ENCODE results near the gene PCBD2. TPM values are rescaled to one million over a fixed set of nuclear protein-coding genes. Genes with fewer than 3 reads are reported as not detected.
"Not testable (repeated sequence)": the region's sequence is repeated elsewhere in the genome, so short reads cannot be mapped to it uniquely, and the experiment has no call there.

The PCBD2 gene
- total and polyA plus RNA-seq, 7 donors, result 4.2 to 10.8 (median 7.8) TPM

DNA sequence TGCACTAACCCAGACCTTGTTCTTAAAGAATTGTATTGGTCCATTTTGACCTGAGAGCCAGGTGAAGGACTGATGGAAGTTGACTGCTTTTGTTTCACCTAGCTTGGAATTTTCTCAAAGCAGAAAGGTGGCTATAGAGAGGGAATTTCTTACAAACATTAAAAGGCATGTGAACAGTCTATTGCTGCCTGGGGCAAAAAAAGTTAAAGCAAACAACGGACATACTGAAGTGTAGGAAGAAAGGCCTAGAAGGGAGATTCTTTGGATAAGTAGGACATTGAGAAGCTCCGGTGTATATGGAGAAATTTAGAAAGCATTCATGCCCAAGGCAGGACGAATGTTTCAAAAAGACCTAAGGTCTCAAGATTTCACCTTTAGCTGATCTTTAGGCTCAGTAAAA lies 74.5 kb downstream of the PCBD2 start:
- WGBS, 2 donors, result 93 to 94% methylated on average over 3 of the region's 3 CpGs

DNA sequence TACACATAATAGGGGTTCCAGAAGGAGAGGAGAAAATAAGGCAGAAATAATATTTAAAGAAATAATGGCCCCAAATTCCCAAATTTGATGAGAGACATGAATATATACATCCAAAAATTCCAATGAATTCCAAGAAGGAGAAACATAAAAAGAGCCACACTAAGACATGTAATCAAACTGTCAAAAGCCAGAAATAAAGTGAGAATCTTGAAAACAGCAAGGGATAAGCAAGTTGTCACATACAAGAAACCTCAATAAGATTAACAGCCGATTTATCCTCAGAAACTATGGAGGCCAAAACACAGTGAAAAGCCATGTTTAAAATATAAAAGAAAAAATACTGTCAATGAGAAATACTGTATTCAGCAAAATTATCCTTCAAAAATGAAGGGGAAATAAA lies 77.3 kb downstream of the PCBD2 start:
- intact Hi-C loops (cut with DNase I), result no loop called here
- Histone ChIP-seq H3K36me3 (no peaks in the 10 kb centered on the region), H3K9me3 (peaks cover 0 to 15% (median 7%) of the 10 kb centered on the region in 4 donors), H3K27me3 (no peaks in the 10 kb centered on the region), H3K4me3 (no peak overlapping the region), H3K27ac (no peak overlapping the region), H3K4me1 (no peaks in the 10 kb centered on the region)
- TF ChIP-seq EP300 (IDR thresholded peaks at IDR 0.05) (no peak), POLR2AphosphoS5 (IDR thresholded peaks at IDR 0.05) (no peak), POLR2A (IDR thresholded peaks at IDR 0.05) (no peak)
- TF ChIP-seq, protein P1, sequence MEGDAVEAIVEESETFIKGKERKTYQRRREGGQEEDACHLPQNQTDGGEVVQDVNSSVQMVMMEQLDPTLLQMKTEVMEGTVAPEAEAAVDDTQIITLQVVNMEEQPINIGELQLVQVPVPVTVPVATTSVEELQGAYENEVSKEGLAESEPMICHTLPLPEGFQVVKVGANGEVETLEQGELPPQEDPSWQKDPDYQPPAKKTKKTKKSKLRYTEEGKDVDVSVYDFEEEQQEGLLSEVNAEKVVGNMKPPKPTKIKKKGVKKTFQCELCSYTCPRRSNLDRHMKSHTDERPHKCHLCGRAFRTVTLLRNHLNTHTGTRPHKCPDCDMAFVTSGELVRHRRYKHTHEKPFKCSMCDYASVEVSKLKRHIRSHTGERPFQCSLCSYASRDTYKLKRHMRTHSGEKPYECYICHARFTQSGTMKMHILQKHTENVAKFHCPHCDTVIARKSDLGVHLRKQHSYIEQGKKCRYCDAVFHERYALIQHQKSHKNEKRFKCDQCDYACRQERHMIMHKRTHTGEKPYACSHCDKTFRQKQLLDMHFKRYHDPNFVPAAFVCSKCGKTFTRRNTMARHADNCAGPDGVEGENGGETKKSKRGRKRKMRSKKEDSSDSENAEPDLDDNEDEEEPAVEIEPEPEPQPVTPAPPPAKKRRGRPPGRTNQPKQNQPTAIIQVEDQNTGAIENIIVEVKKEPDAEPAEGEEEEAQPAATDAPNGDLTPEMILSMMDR (IDR thresholded peaks at IDR 0.05), result no peak
- DNase-seq, result no peak
- WGBS, 2 donors, result 94 to 97% methylated on average over 1 of the region's 1 CpG

More for the DNA sequence above, 74.5 kb downstream of the PCBD2 start:
- no peak overlapping the region for H3K27ac ChIP-seq
- H3K9me3 ChIP-seq, result peaks cover 0 to 15% (median 7%) of the 10 kb centered on the region in 4 donors
- no peak for TF ChIP-seq POLR2AphosphoS5 (IDR thresholded peaks at IDR 0.05)
- TF ChIP-seq POLR2A (IDR thresholded peaks at IDR 0.05), result no peak
- TF ChIP-seq EP300 (IDR thresholded peaks at IDR 0.05), result no peak
- TF ChIP-seq, protein P1 (IDR thresholded peaks at IDR 0.05), result no peak
- H3K4me3 ChIP-seq, result no peak overlapping the region
- no peaks in the 10 kb centered on the region for H3K36me3 ChIP-seq
- intact Hi-C loops (cut with DNase I), result no loop called here
- H3K27me3 ChIP-seq, result no peaks in the 10 kb centered on the region
- no peak for DNase-seq
- H3K4me1 ChIP-seq, result no peaks in the 10 kb centered on the region

DNA sequence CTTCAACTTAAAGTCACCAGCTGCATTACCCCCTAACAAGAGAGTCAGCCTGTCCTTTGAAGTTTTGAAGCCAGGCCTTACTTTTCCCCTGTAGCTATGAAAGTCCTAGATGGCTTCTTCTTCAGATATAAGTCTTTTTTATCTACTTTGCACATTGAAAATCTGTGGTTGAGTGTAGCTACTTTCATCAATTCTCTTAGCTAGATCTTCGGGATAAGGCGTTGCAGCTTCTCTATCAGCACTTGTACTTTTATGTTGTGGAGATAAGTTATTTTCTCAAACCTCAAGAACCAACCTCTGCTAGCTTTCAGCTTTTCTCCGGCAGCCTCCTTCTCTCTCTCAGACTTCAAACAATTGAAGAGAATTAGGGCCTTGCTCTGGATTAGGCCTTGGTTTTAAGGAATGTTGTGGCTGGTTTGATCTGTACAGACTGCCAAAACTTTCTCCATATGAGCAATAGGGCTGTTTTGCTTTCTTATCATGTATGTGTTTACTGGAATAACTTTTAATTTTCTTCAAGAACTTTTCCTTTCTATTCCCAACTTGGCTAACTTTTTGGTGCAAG lies 84.4 kb downstream of the PCBD2 start:
- no peaks in the 10 kb centered on the region for H3K9me3 ChIP-seq
- H3K27me3 ChIP-seq, result no peaks in the 10 kb centered on the region
- TF ChIP-seq, protein P1 (IDR thresholded peaks at IDR 0.05), result no peak
- TF ChIP-seq POLR2A (IDR thresholded peaks at IDR 0.05) (no peak), POLR2AphosphoS5 (IDR thresholded peaks at IDR 0.05) (no peak), EP300 (IDR thresholded peaks at IDR 0.05) (no peak)
- 73 to 96% methylated on average over 3 of the region's 3 CpGs for WGBS, 2 donors
- no peak overlapping the region for H3K4me3 ChIP-seq
- intact Hi-C loops (cut with DNase I), result no loop called here
- H3K4me1 ChIP-seq, result peaks cover 0 to 10% (median 4%) of the 10 kb centered on the region in 4 donors
- H3K36me3 ChIP-seq, result no peaks in the 10 kb centered on the region
- DNase-seq, result no peak
- no peak overlapping the region for H3K27ac ChIP-seq

DNA sequence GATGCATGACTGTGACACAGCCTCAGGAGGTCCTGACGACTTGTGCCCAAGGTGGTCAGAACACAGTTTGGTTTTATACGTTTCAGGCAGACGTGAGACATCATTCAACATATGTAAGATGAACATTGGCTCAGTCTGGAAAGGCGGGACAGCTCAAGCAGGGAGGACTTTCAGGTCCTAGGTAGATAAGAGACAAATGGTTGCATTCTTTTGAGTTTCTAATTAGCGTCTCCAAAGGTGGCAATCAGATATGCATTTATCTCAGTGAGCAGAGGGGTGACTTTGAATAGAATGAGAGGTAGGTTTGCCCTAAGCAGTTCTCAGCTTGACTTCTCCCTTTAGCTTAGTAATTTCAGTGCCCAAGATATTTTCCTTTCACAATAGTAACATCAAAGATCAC lies 85.3 kb downstream of the PCBD2 start:
- intact Hi-C loops (cut with DNase I); H3K36me3 ChIP-seq; H3K27ac ChIP-seq; H3K4me3 ChIP-seq; H3K9me3 ChIP-seq; DNase-seq; H3K27me3 ChIP-seq: not testable (repeated sequence)
- WGBS, 2 donors, result 84 to 93% methylated on average over 5 of the region's 5 CpGs
- peaks cover 0 to 10% (median 4%) of the 10 kb centered on the region in 4 donors for H3K4me1 ChIP-seq

DNA sequence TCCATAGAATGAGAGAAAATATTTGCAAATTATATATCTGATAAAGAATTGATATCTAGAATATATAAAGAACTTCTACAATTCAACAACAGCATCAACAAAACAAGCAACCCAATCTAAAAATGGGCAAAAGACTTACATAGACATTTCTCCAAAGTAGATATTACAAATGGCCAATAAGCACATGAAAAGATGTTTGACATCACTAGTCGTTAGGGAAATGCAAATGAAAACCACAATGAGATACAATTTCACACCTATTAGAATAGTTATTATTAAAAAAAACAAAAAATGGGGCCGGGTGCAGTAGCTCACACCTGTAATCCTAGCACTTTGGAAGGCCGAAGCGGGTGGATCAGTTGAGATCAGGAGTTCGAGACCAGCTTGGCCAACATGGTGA lies 87.2 kb downstream of the PCBD2 start:
- intact Hi-C loops (cut with DNase I), result no loop called here
- Histone ChIP-seq H3K27me3 (no peaks in the 10 kb centered on the region), H3K9me3 (no peaks in the 10 kb centered on the region), H3K36me3 (no peaks in the 10 kb centered on the region), H3K4me3 (no peak overlapping the region), H3K4me1 (peaks cover 0 to 10% (median 4%) of the 10 kb centered on the region in 4 donors), H3K27ac (no peak overlapping the region)
- WGBS, 2 donors, result 94 to 98% methylated on average over 5 of the region's 5 CpGs
- no peak for DNase-seq
- no peak for TF ChIP-seq POLR2A (IDR thresholded peaks at IDR 0.05)
- TF ChIP-seq, protein P1 (IDR thresholded peaks at IDR 0.05), result no peak
- no peak for TF ChIP-seq POLR2AphosphoS5 (IDR thresholded peaks at IDR 0.05)
- TF ChIP-seq EP300 (IDR thresholded peaks at IDR 0.05), result no peak

All from sigmoid colon (tissue), 7 donors.